HL-60 (cell line): ENCODE results near the gene HSBP1L1.
A peak's percentile ranks its signal among the peaks of the same experiment; 100 is the strongest.

Source experiments
- DNase-seq, 2 experiments: peaks; one replicate each; pipeline ENCODE4 v3.0.0-alpha.2; 2010 to 2020; ENCODE audit warnings: low read depth in 1 of 2, low spot score in 1 of 2
- H3K27ac ChIP-seq: fragments of 250-450 bp; sonication (Bioruptor Pico); replicated peaks from 2 replicates; pipeline ENCODE4 v1.5.1; 2020; ENCODE audit warnings: mild to moderate bottlenecking, moderate library complexity
- H3K27me3 ChIP-seq: fragments of 250-450 bp; sonication (Bioruptor Pico); 2 replicates; pipeline ENCODE4 v1.5.1; 2021; ENCODE audit warnings: mild to moderate bottlenecking, moderate library complexity; ENCODE audit not compliant: insufficient read depth, poor library complexity, severe bottlenecking
- H3K4me3 ChIP-seq: replicated peaks from 2 replicates; pipeline ENCODE4 v1.5.1; 2011; ENCODE audit warnings: mild to moderate bottlenecking, control low read depth, low read length; ENCODE audit not compliant: insufficient read depth
- CTCF ChIP-seq: IDR thresholded peaks from one replicate; pipeline ENCODE4 v1.5.1; 2011; ENCODE audit warnings: low read length, control low read depth, inconsistent platforms; ENCODE audit not compliant: insufficient read depth
- GABPA ChIP-seq: IDR thresholded peaks from 2 replicates; pipeline ENCODE4 v1.6.1; 2012; ENCODE audit warnings: low read depth
- POLR2AphosphoS5 ChIP-seq: IDR thresholded peaks from 2 replicates; pipeline ENCODE4 v1.6.1; 2012; ENCODE audit warnings: low read depth
- REST ChIP-seq: IDR thresholded peaks from 2 replicates; pipeline ENCODE4 v1.6.1; 2012; ENCODE audit warnings: low read depth; ENCODE audit not compliant: insufficient replicate concordance
- SPI1 ChIP-seq: IDR thresholded peaks from 2 replicates; pipeline ENCODE4 v1.6.1; 2012; ENCODE audit warnings: low read depth, mild to moderate bottlenecking, borderline replicate concordance

Gene HSBP1L1

DNA sequence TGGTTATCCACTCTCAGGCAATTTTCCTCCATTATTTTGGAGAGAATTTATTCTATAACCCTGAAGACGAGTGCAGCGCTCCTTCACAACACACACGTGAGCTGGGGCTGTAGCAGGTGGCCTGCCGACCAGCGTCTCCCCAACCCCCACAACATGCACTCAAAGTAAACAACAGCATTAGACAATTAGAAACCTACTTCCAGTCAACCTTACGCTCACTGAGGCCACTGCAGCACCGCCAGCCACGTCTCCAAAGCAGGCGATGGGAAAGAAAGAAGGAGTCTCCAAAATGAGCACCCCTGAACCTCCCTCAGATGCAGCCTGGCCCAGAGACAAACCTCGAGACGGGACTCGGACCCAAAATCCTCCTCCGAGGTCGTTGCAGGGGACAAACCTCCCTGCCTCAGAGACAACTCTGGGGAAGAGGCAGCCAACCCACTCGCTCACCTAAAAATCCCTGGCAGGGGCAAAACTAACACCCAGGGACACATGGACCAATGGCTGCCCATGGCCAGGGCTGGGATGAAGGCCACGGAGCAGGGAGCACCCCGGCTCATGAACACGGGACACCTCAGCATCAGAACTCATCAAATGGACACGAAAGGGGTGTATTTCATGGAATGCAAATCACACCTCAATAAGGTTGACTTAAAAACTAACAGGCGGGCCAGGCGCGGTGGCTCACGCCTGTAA lies 15.6 kb upstream of the HSBP1L1 start:
- Histone ChIP-seq H3K27me3 (no peaks in the 10 kb centered on the region), H3K27ac (peak overlapping the region; percentile 69), H3K4me3 (no peak overlapping the region)
- no peak for DNase-seq
- TF ChIP-seq CTCF (no peak), SPI1 (no peak), GABPA (no peak), POLR2AphosphoS5 (no peak), REST (no peak)

DNA sequence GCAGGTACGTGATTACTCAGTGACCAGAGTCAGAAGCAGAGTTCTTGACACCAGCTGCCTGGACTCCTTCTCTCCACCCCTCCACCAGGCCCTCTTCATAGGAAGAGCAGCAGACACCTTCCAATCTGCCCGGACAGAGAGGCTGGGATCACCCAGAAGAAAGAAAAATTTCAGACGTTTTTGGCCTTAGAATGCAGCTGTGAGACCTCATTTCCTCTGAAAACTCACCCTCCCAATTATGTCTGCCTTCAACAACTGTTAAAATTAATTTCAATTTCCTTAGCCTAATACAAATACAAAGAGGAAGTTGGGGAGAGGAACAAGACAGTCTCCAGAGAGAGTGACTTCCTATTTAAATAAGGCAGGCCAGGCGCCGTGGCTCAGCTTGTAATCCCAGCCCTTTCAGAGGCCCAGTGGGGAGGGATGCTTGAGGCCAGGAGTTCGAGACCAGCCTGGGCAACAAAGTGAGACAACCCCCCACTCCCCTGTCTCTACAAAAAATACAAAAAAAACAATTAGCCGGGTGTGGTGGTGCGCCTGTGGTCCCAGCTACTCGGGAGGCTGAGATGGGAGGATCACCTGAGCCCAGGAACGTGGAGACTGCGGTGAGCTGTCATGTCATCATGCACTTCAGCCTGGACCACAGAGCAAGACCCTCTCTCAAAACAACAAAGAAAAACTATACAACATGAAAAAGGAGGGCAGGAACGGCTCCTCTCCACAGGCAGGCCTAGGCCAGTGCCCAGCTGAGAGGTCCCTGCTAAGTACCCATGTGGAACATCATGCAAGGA lies 14.6 kb upstream of the HSBP1L1 start:
- H3K4me3 ChIP-seq = peak overlapping the region; percentile 92
- TF ChIP-seq CTCF (no peak), GABPA (peak; percentile 11; the same call in 1 of the 2 replicates), REST (no peak), POLR2AphosphoS5 (peak; percentile 38; the same call in 1 of the 2 replicates), SPI1 (peak; percentile 98; the same call in 1 of the 2 replicates)
- peak; percentile 87 to 95 for DNase-seq
- H3K27me3 ChIP-seq = no peaks in the 10 kb centered on the region
- peak overlapping the region; percentile 69 for H3K27ac ChIP-seq

- peak overlapping the region; percentile 70 for H3K27ac ChIP-seq
- DNase-seq = peak in 1 of 2 experiments; percentile 52
- H3K4me3 ChIP-seq = peak overlapping the region; percentile 92
- H3K27me3 ChIP-seq = no peaks in the 10 kb centered on the region
- no peak for TF ChIP-seq REST
- no peak for TF ChIP-seq CTCF
- no peak for TF ChIP-seq SPI1
- no peak for TF ChIP-seq GABPA
- no peak for TF ChIP-seq POLR2AphosphoS5
Measured at GRCh38 chr18:79950515-79951341, 13.7 kb upstream of the HSBP1L1 start.
